Fibroblast of lung (primary cell): ENCODE results near the gene CLDND1. TPM values are rescaled to one million over a fixed set of nuclear protein-coding genes. Genes with fewer than 3 reads are reported as not detected.

Source experiments
- DNase-seq, 2 donors: peaks; one replicate each; pipeline versions ENCODE4 v3.0.0 to v3.0.0-alpha.2; 2010; ENCODE audit warnings: low read depth in 2 of 2
- H2AFZ ChIP-seq: 2 replicates; pipeline ENCODE4 v1.5.1; 2012; ENCODE audit warnings: low read length, control low read depth, inconsistent platforms
- H3K27ac ChIP-seq: 2 replicates; pipeline ENCODE4 v1.5.1; 2011; ENCODE audit warnings: low read length, control low read depth; ENCODE audit not compliant: insufficient read depth
- H3K27me3 ChIP-seq: 2 replicates; pipeline ENCODE4 v1.5.1; 2011; ENCODE audit warnings: mild to moderate bottlenecking, low read length; ENCODE audit not compliant: control insufficient read depth, insufficient read depth
- H3K36me3 ChIP-seq: 2 replicates; pipeline ENCODE4 v1.5.1; 2011; ENCODE audit warnings: low read length; ENCODE audit not compliant: control insufficient read depth, insufficient read depth
- H3K4me1 ChIP-seq: 2 replicates; pipeline ENCODE4 v1.5.1; 2011; ENCODE audit warnings: low read length; ENCODE audit not compliant: control insufficient read depth, insufficient read depth; ENCODE audit errors: extremely low read depth
- H3K4me2 ChIP-seq: 2 replicates; pipeline ENCODE4 v1.5.1; 2011; ENCODE audit warnings: low read length, control low read depth; ENCODE audit not compliant: insufficient read depth; ENCODE audit errors: extremely low read depth
- H3K4me3 ChIP-seq, 4 experiments: fragments of 200-600 bp in 1 of 4; sonication (generic) in 1 of 4; replicated peaks in 1 of 4; 2 replicates each; pipeline ENCODE4 v1.5.1; 2011 to 2016; ENCODE audit warnings: low read length in 4 of 4, low read depth in 3 of 4, mild to moderate bottlenecking in 3 of 4, control low read depth in 2 of 4, inconsistent platforms in 1 of 4, mixed read lengths in 1 of 4; ENCODE audit not compliant: insufficient read depth in 1 of 4; ENCODE audit errors: control extremely low read depth in 1 of 4
- H3K79me2 ChIP-seq: 2 replicates; pipeline ENCODE4 v1.5.1; 2012; ENCODE audit warnings: mild to moderate bottlenecking, low read length, inconsistent platforms; ENCODE audit not compliant: control insufficient read depth, insufficient read depth
- H3K9ac ChIP-seq: 2 replicates; pipeline ENCODE4 v1.5.1; 2011; ENCODE audit warnings: mild to moderate bottlenecking, low read length, control low read depth; ENCODE audit not compliant: insufficient read depth
- H3K9me3 ChIP-seq: 2 replicates; pipeline ENCODE4 v1.5.1; 2012; ENCODE audit warnings: low read depth, low read length; ENCODE audit not compliant: control insufficient read depth, insufficient read depth
- H4K20me1 ChIP-seq: 2 replicates; pipeline ENCODE4 v1.5.1; 2011; ENCODE audit warnings: low read length; ENCODE audit not compliant: control insufficient read depth, insufficient read depth; ENCODE audit errors: extremely low read depth
- EZH2 ChIP-seq: IDR thresholded peaks from 2 replicates; pipeline ENCODE4 v1.5.1; 2012; ENCODE audit warnings: low read length, control low read depth, mild to moderate bottlenecking; ENCODE audit errors: missing control alignments
- polyA plus RNA-seq, 2 donors: library from polyadenylated mRNA; depleted of rRNA in 1 of 2; stranded (reverse) in 1 of 2; unstranded in 1 of 2; fragments of >200 nt; gene quantifications; 2 replicates each; pipeline ENCODE4 v1.2.1, GENCODE V29; 2011 to 2012; ENCODE audit warnings: missing spikeins in 1 of 2
- total RNA-seq: library from RNA; depleted of rRNA; stranded (reverse); fragments of >200 nt; gene quantifications from 2 replicates; pipeline ENCODE4 v1.2.1, GENCODE V29; 2014
- TF ChIP-seq, protein P1 (sequence below), 2 donors: IDR thresholded peaks in 1 of 2; conservative IDR thresholded peaks in 1 of 2; 1 replicate in 1 of 2; 2 replicates in 1 of 2; pipeline ENCODE4 v1.5.1; 2011 to 2012; ENCODE audit warnings: low read length in 2 of 2, control low read depth in 1 of 2, inconsistent platforms in 1 of 2, low read depth in 1 of 2, mild to moderate bottlenecking in 1 of 2

Gene CLDND1
- total and polyA plus RNA-seq, 2 donors (not counting 1 experiment from before 2014, with no cell fraction given) = 76.8 to 127 TPM

DNA sequence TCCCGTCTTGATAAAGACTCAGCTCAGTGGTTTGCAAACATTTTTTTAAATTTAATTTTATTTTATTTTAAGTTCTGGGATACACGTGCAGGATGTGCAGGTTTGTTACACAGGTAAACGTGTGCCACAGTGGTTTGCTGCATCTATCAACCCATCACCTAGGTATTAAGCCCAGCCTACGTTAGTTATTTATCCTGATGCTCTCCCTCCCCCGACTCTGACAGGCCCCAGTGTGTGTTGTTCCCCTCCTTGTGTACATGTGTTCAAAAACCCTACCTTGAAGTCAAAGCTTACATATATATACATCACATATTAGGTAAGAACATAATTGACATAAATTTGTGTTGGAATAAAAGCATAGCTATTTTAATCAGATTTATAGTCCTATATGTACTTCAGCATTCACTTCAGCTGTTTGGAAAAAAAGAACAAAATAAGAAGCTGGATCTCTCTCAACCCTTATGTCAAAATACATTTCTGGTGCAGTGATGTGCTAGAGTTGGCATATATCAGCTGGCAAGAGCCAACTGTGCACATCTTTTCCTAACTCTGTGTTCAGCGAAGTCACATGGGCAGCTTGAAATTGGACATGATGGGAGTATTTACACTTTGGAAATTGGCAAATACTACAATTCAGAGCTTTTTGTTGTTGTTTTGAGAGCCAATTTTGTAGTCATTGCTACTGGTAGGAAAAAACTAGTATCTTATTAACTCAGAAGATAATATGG, 35.6 kb upstream of the CLDND1 start:
- no peak overlapping the region for H2AFZ ChIP-seq
- DNase-seq = no peak
- no peaks in the 10 kb centered on the region for H3K79me2 ChIP-seq
- no peaks in the 10 kb centered on the region for H3K27me3 ChIP-seq
- no peak overlapping the region for H3K4me2 ChIP-seq
- no peaks in the 10 kb centered on the region for H4K20me1 ChIP-seq
- no peaks in the 10 kb centered on the region for H3K4me1 ChIP-seq
- H3K9me3 ChIP-seq = no peaks in the 10 kb centered on the region
- no peaks in the 10 kb centered on the region for H3K36me3 ChIP-seq
- no peak overlapping the region for H3K9ac ChIP-seq
- no peak overlapping the region for H3K4me3 ChIP-seq
- H3K27ac ChIP-seq = no peak overlapping the region
- TF ChIP-seq, protein P1, sequence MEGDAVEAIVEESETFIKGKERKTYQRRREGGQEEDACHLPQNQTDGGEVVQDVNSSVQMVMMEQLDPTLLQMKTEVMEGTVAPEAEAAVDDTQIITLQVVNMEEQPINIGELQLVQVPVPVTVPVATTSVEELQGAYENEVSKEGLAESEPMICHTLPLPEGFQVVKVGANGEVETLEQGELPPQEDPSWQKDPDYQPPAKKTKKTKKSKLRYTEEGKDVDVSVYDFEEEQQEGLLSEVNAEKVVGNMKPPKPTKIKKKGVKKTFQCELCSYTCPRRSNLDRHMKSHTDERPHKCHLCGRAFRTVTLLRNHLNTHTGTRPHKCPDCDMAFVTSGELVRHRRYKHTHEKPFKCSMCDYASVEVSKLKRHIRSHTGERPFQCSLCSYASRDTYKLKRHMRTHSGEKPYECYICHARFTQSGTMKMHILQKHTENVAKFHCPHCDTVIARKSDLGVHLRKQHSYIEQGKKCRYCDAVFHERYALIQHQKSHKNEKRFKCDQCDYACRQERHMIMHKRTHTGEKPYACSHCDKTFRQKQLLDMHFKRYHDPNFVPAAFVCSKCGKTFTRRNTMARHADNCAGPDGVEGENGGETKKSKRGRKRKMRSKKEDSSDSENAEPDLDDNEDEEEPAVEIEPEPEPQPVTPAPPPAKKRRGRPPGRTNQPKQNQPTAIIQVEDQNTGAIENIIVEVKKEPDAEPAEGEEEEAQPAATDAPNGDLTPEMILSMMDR (conservative IDR thresholded peaks at IDR 0.05 in 1 of 2, IDR thresholded peaks at IDR 0.05 in 1 of 2; ENCODE audit: low read depth in 1 of 2, low read length in 2 of 2) = no peak
- TF ChIP-seq EZH2 = no peak

DNA sequence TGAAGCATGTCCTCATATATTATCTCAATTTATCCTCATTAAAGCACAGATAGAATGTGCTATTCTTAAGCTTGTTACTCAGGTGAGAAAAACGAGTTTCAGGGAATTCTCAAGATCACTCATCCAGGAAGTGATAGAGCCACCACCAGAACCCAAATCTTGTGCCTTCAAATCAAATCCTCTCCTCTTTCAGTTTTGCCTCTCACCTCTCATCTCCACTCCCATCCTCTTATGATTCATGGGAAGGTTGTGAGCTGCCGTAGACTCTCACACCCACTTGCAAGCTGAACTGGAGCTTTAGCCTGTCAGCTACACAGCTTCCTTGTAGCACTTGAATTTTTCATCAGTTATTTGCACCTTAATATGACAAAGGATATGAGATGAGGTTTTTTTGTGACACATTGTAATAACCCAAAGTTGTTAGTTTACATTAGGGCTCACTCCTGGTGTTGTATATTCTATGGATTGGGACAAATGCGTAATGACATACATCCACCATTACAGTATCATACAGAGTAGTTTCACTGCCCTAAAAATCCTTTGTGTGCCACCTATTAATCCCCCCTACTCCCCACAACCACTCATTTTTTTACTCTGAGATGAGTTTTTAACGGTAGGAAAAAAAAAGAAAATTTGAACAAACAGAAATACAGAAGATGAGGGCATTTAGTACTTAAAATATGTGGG, 34.8 kb upstream of the CLDND1 start:
- Histone ChIP-seq H3K9me3 (no peaks in the 10 kb centered on the region), H3K4me2 (no peak overlapping the region), H3K9ac (no peak overlapping the region), H4K20me1 (no peaks in the 10 kb centered on the region), H3K79me2 (no peaks in the 10 kb centered on the region), H3K27ac (no peak overlapping the region), H3K27me3 (peaks cover under 1% of the 10 kb centered on the region), H3K36me3 (no peaks in the 10 kb centered on the region), H3K4me1 (no peaks in the 10 kb centered on the region), H3K4me3 (no peak overlapping the region), H2AFZ (no peak overlapping the region)
- DNase-seq = peak in 1 of 2 donors; percentile 30
- TF ChIP-seq, protein P1 (conservative IDR thresholded peaks at IDR 0.05 in 1 of 2, IDR thresholded peaks at IDR 0.05 in 1 of 2; ENCODE audit: low read depth in 1 of 2, low read length in 2 of 2) = no peak
- no peak for TF ChIP-seq EZH2
